ENCODE results near the gene PARN.
"Not testable (repeated sequence)": the region's sequence is repeated elsewhere in the genome, so short reads cannot be mapped to it uniquely, and the experiment has no call there.

The PARN gene

GRCh38 chr16:14458576-14458975 lies 171.5 kb downstream of the PARN start:
- no peak for DNase-seq

- DNase-seq, result no peak
Observed at GRCh38 chr16:14456793-14457481, 173.1 kb downstream of the PARN start.

GRCh38 chr16:14455573-14455972 lies 174.5 kb downstream of the PARN start:
- no peak for DNase-seq

GRCh38 chr16:14454391-14454790 lies 175.7 kb downstream of the PARN start:
- no peak for DNase-seq

- no peak for DNase-seq
Observed at GRCh38 chr16:14452066-14452465, 178.0 kb downstream of the PARN start.

- DNase-seq, result no peak
Observed at GRCh38 chr16:14450846-14451245, 179.2 kb downstream of the PARN start.

- DNase-seq, result no peak
Observed at GRCh38 chr16:14449790-14450480, 180.1 kb downstream of the PARN start.

- DNase-seq, result no peak
Observed at GRCh38 chr16:14449334-14449733, 180.7 kb downstream of the PARN start.

- no peak for DNase-seq
Observed at GRCh38 chr16:14448879-14449278, 181.2 kb downstream of the PARN start.

GRCh38 chr16:14447783-14448182 lies 182.3 kb downstream of the PARN start:
- no peak for DNase-seq

GRCh38 chr16:14446796-14447195 lies 183.3 kb downstream of the PARN start:
- DNase-seq, result no peak

GRCh38 chr16:14445937-14446715 lies 183.9 kb downstream of the PARN start:
- no peak for DNase-seq

- no peak for DNase-seq
Observed at GRCh38 chr16:14444979-14445810, 184.9 kb downstream of the PARN start.

- peak; percentile 56 for DNase-seq
Observed at GRCh38 chr16:14441533-14441932, 188.5 kb downstream of the PARN start.

- DNase-seq, result peak; percentile 8
Observed at GRCh38 chr16:14438256-14438655, 191.8 kb downstream of the PARN start.

- DNase-seq, result no peak
Observed at GRCh38 chr16:14437426-14437825, 192.6 kb downstream of the PARN start.

- no peak for DNase-seq
Observed at GRCh38 chr16:14436401-14436955, 193.6 kb downstream of the PARN start.

- no peak for DNase-seq
Observed at GRCh38 chr16:14434860-14435259, 195.2 kb downstream of the PARN start.

- not testable (repeated sequence) for DNase-seq
Observed at GRCh38 chr16:14428971-14429637, 201.0 kb downstream of the PARN start.

GRCh38 chr16:14428043-14428442 lies 202.0 kb downstream of the PARN start:
- no peak for DNase-seq

GRCh38 chr16:14427371-14427948 lies 202.6 kb downstream of the PARN start:
- no peak for DNase-seq

GRCh38 chr16:14424595-14424994 lies 205.5 kb downstream of the PARN start:
- no peak for DNase-seq
